PFSK-1 (cell line): ENCODE results near the gene SCAANT1.

Source experiments
- POLR2AphosphoS5 ChIP-seq: IDR thresholded peaks from 2 replicates; pipeline ENCODE4 v1.6.1; 2012; ENCODE audit warnings: low read depth, mild to moderate bottlenecking, control low read depth, low read length, moderate library complexity
- TAF1 ChIP-seq: IDR thresholded peaks from 2 replicates; pipeline ENCODE4 v1.6.1; 2012; ENCODE audit warnings: low read length, control low read depth, borderline replicate concordance; ENCODE audit not compliant: insufficient read depth
- TF ChIP-seq, protein P1 (sequence below), 2 experiments: IDR thresholded peaks; 2 replicates each; pipeline versions ENCODE4 v1.6.1 to v1.8.0; 2011 to 2012; ENCODE audit warnings: low read depth in 2 of 2, low read length in 2 of 2, control low read depth in 1 of 2, inconsistent platforms in 1 of 2, mild to moderate bottlenecking in 1 of 2, moderate library complexity in 1 of 2; ENCODE audit not compliant: insufficient read depth in 1 of 2

DNA sequence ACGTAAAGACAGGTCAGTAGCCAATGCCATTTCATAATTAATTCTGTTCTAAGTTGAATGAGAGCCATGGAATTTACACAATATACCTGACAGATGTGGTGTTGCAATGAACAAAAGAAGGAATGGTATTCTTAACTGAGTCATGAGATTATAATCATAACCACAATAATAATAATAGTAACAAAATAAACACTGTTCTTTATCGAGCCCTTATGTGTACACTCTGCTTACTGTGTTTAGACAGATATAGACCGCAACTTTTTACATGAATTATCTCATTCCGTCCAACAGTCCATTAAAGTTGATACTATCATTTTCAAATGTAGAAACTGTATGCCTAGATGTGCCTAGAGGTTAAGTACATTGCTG lies 28.2 kb upstream of the SCAANT1 start:
- TF ChIP-seq POLR2AphosphoS5 (no peak), TAF1 (no peak)
- TF ChIP-seq, protein P1, sequence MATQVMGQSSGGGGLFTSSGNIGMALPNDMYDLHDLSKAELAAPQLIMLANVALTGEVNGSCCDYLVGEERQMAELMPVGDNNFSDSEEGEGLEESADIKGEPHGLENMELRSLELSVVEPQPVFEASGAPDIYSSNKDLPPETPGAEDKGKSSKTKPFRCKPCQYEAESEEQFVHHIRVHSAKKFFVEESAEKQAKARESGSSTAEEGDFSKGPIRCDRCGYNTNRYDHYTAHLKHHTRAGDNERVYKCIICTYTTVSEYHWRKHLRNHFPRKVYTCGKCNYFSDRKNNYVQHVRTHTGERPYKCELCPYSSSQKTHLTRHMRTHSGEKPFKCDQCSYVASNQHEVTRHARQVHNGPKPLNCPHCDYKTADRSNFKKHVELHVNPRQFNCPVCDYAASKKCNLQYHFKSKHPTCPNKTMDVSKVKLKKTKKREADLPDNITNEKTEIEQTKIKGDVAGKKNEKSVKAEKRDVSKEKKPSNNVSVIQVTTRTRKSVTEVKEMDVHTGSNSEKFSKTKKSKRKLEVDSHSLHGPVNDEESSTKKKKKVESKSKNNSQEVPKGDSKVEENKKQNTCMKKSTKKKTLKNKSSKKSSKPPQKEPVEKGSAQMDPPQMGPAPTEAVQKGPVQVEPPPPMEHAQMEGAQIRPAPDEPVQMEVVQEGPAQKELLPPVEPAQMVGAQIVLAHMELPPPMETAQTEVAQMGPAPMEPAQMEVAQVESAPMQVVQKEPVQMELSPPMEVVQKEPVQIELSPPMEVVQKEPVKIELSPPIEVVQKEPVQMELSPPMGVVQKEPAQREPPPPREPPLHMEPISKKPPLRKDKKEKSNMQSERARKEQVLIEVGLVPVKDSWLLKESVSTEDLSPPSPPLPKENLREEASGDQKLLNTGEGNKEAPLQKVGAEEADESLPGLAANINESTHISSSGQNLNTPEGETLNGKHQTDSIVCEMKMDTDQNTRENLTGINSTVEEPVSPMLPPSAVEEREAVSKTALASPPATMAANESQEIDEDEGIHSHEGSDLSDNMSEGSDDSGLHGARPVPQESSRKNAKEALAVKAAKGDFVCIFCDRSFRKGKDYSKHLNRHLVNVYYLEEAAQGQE (IDR thresholded peaks at IDR 0.05; ENCODE audit: insufficient read depth in 1 of 2, low read depth in 2 of 2, low read length in 2 of 2): no peak
